Stimulated activated CD4-positive, alpha-beta T cell treated with anti-CD3 and anti-CD28 coated beads, Interleukin-2, amount 100 ng/mL, for 24 hours (primary cell): ENCODE results near the gene ALG9.

Source experiments
- DNase-seq, 2 donors: peaks; one replicate each; pipeline ENCODE4 v3.0.0-alpha.2; 2020

Gene ALG9

DNA sequence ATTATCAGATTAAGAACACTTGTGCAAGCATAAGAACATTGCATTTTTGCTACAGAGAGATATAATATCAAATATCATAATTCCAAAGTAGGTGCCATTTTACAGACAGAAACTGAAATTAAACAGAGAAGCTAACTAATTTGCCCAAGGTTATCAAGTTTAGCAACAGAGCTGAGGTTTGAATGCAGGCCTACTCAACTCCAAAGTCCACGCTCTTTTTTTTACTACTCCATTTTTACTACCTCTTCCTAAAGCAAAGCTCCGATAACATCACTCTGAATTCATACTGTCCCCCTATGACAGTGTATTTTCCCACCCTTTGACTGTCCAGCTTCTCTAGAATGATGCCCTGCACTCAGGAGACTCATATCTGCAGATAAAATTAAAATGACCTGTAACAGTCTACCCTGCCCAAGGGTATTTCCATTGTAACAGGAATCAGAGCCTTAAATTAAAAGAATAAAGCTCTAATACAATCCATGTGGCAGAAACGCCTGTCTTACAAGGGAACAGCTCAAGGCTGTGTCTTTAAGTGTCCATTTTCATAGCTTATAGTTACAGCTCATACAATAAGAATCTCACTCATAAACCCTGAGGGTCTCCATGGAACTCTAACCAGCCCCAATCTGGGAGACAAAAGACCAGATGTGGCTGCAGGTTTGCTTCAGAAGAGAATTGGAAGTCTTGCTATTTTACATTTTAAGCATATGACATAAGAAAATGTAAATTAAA, 36.8 kb downstream of the ALG9 start:
- DNase-seq = no peak

DNA sequence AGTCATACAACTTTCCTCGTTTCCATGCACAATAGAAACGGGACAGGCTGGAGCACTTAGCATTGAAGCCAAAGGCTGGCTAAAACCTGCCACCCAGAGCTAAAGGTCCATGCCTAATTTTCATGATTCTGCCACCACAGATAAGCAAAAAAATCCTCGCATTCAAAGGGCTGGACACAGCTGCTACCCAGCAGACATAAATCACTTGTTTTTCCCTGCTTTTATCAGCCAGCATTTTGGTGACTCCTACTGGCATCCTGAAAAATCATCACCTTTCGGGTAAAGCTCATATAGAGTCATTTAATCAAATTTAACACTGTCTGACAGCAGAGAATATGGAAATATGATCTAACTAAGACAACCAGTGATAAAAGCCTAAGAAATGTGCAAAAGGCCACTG, 37.9 kb downstream of the ALG9 start:
- DNase-seq = no peak

DNA sequence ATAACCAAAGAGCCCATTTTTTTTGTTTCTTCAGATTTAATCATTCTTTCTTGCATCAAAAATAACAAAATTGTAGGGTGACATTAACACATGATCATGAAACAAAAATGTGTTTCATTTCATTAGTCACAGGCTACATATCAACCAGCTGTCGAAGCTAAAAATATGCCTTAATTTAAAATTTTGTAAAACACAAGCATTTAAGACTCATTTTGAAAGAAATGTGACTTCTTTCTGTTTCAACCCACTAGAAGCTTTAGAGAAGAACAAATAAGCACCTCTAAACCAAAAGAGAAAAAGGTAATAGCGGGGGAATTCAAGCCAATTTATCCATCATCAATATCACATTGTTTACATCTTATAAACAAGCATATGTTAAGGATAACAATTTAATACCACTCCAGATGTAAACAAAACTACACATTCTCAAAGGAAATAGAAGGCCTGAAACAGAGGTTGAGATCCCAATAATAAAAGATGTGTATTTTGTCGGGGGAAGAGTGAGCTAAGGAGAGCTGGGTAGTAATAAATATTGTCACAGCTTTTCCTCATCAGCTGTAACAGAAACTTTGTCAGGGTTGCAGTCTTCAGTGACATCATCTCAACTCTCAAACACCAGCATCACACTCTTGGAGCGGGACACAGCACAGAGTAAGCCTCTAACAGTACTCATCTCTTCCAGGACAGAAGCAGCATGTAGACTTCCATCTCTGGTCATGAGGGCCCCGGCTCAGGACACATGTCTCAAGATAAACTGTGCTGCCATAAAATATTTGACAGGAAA, 42.0 kb downstream of the ALG9 start:
- DNase-seq = no peak

DNA sequence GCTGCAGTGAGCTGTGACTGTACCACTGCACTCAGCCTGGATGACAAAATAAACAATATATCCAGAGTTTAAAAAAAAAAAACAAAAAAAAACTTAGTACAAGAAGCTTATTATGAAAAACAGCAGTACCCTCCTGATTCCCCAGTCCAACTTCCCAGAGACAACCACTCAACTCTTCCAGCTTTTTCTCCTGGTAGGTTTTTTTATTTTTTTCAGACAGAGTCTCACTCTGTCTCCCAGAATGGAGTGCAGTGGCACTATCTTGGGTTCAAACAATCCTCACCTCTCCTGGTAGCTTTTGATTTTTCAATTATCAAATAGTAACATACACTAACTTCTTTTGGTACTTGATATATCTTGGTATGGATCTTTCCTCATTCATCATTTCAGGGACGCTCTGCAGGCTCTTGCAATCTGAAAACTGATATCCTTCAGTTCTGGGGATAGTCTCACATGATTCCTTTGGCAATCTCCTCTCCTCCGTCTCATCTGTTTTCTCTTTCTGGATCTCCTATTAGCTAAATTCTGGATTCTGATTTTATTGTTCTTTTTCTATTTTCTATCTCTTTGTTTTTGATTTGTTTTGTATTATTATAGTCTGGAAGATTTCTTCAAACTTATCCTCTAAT, 44.9 kb downstream of the ALG9 start:
- no peak for DNase-seq

DNA sequence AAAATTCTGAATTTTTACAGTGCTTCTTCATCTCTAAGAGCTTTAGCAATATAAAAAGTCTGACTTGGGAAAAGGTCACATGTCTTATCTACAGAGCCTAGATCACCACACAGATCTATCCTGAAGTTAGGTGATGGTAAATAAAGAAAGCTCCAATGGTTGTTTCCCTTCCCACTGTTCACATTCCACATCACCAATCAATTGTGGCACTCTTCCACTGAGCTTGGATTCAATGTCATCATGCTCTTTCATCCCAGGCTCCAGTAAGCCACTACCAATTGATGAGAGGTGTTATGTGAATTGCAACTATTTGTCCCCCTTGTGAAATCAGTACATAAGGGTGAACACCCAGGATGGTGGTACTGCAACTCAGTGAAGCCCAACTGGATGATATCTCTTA, 47.8 kb downstream of the ALG9 start:
- no peak for DNase-seq

DNA sequence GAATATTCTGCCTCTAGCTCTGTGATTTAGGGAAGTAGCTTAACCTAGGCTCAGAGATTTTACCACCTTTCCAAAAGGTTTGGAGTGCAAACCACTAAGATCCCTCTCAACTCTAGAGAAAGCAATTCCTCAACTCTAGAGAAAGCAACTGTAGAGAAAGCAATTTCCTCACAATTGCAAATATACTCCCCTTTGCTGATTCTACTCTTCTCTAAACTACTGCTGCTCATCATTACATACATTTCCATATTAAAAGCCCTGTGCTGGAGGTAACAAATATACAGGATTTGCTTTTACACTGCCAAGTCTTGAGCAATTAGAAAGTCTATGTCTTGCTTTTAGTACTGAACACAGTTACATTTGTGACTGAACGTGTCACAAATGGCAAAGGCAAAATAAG, 48.2 kb downstream of the ALG9 start:
- DNase-seq = no peak

DNA sequence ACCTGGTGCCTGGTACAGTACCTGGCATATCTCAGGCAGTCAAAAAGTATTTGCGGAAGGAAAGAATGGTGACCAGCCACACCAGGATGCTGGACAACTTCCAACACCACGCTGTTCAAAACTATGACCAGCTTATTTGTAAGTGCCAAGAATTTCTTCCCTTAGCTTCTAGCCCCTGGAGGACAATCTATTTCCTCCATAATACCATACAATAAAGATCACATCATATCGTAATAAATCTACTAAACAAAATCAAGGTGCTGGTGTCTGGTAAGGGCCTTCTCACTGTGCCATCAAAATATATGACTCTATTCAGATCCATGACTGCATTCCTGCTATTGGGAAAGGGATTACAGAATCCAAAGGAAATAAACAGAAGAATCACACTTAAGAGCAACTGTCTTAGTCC, 51.5 kb downstream of the ALG9 start:
- DNase-seq = no peak

DNA sequence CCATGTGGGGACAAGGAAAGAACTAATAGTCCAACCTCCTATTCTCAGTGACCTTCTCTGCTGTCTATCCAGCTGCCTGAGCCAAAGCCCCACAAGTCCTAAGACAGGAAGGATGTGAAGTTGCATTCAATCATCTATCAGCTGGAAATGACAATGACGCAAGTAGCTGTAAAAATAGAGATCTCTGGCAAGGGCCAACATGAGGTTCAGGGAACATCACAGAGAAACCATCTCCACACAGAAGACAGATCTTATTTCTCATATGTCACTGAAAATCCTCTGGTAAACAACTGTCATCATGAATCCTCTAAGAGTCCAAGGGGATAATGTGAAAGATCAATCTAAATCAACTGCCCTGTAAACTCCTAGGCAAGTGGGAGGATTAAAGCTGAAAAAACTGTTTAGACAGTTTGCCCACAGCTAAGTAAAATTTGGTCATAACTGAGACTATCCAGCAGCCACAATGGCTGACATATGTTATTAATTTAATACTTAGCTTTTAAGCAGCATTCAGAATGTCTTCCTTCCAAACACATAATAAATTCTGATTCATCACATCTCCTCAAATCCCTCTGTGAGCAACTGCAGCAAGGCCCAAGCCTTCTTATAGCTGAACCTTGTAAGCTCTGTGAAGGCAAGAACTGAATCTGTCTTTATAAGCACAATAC, 52.1 kb downstream of the ALG9 start:
- no peak for DNase-seq

DNA sequence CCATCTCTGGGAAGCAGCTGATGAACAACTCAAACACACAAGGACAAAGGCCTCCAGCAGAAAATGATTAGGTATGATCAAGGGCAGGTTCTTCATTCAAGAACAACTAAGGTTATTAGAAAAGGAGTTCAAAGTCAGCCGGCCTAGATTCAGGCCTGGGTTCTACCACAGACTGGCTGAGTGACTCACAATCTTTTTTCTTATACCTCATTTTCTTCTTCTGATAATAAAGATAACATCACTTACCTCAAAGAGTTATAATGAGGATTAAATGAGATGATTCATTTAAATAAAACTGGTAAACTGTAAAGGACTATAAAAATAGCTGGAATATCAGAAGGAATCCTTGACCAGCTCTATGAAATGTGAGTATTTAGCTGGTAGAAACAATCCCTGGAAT, 55.9 kb downstream of the ALG9 start:
- DNase-seq = no peak

DNA sequence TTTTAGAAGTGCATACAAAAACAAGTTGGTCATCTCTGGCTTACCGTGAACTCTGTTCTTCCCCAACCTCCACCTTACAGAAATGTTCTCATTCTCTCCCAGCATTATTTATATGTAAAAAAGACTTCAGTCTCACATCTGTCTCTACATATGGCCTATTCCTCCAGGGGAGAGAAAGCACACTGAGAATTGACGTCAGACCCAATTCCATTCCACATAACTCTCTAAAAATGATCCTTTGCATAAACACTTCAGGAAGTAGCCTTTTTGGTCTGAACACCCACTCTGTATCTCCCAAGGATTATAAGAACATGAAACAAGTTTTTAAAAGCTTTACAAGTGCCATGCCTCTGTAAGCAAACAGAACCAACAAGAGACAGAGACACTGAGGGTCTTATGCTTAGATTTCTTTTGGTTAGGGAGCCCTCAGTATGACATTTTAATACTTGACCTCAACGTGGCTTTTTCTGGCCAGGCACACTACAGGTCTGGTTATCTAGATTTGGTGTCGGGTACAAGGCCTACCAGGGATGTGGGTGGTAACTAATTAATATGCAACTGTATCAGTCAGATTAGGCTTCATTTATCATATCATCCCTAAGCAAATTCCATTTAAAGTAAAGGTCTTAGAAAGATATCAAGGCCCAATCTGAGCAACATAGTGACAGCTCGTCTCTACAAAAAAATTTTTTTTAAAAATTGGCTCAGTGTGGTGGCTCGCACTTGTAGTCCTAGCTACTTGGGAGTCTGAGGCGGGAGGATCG, 56.6 kb downstream of the ALG9 start:
- DNase-seq = no peak

DNA sequence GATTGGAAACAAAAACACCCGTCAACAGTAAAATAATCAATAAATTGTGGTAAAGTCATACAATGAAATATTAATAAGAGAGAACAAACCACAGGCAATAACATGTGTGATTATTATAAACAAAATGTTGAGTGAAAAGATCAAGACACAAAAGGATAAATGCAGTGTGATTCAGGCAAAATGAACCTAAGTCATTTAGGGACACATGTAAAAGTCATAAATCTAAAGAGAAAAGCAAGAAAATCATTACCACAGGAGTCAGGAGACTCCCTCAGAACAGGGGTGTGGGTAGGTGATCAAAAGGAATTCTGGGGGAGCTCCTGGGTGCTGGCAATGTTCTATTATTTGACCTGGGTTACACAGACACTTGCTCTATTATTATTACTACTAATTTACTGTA, 57.3 kb downstream of the ALG9 start:
- DNase-seq = no peak

DNA sequence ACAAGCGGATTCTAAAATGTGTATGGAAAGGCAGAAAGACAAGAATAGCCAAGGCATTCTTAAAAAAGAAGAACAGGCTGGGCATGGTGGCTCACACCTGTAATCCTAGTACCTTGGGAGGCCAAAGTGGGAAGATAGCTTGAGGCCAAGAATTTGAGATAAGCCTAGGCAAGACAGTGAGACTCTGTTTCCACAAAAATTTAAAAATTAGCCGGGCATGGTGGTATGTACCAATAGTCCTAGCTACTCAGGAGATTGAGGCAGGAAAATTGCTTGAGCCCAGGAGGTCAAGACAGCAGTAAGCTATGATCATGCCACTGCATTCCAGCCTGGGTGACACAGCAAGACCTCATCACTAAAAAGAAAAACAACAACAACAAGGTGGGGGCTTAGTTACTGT, 59.2 kb downstream of the ALG9 start:
- no peak for DNase-seq

DNA sequence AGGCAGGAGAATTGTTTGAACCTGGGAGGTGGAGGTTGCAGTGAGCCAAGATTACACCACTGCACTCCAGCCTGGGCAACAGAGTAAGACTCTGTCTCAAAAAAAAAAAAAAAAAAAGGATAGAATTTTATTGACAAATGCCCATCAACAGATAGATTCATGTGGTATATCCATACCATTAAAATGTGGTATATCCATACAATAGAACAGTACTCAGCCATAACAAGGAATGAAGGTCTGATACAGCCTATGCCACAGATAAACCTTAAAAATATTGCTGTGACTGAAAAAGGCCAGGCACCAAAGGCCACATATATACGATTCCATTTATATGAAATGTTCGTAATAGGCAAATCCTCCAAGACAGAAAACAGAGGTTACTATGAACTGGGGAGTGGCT, 59.9 kb downstream of the ALG9 start:
- no peak for DNase-seq

DNA sequence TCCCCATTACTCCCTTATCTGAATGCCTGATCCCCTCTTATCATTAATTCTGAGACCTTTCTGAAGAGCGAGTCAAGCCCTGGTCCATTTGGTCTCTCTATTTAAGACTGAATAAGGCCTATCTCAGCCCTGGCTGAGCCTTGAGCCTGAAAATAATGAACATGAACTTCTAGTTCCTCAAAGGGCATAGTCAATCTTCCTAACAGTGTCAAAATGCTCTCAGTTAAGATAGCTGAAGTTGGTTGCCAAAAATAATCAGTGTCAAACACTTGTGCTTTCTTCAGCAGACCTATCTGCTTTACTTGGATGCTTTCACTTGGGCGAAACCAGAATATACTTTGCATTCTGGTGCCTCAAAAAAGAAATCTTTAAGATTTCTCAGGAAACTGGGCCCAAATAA, 62.5 kb downstream of the ALG9 start:
- no peak for DNase-seq

DNA sequence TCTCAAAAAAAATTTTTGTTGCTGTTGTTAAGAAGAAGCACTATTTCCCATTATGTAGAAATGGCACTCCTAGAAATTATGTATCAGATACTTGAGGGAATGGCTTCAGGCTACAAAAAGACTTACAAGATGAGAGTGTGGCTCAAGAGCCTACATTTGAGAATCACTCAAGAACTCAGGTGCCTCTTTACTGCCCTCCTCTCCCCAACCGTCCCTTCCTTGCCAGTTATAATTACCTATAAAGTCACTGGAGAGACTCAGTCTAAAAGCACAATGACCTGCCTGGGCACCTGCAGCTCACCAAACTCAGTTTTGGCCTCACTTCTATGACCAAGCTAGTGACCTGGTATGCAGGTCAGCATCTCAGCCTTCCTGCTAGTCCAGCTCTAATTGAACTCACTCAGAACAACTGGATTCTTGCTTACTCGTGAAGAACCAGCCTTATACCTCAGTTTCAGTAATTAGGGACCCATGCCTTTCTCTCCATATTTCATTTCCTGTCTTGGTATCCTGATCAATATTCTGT, 63.3 kb downstream of the ALG9 start:
- no peak for DNase-seq

DNA sequence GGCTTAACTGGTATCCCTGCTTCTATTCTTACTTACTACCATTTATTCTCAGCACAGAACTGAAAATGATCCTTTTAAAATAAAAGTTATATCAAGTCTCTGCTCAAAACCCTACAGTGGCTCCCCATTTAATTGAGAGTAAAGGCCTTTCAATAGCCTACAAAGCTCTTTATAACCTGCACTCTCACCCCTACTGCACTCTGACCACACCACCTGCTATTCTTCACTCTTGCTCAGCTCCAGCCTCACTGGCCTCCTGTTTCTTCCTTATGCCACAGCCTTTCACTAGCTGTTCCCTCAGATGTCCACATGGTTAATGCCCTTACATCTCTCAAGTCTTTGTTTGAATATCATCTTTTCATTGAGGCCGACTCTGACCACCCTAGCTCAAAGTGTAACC, 64.3 kb downstream of the ALG9 start:
- DNase-seq = no peak

DNA sequence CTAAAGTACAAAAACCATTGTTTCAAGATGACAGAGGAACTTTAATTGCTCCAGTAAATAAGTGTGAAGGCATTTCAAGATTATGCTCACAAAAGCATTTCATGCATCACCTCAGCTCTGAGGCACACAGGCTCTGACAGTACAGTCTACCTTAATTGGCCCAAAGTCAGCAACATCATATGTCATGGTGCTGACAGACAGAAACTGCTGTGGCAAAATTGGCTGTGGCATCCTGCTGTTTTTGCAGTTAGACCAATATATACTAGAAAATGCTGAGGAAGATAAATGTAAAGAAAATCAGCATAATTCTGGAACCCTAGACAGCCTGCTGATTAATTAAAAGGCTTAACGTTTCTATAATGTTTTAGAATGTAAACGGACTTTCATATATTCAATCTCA, 70.2 kb downstream of the ALG9 start:
- no peak for DNase-seq

DNA sequence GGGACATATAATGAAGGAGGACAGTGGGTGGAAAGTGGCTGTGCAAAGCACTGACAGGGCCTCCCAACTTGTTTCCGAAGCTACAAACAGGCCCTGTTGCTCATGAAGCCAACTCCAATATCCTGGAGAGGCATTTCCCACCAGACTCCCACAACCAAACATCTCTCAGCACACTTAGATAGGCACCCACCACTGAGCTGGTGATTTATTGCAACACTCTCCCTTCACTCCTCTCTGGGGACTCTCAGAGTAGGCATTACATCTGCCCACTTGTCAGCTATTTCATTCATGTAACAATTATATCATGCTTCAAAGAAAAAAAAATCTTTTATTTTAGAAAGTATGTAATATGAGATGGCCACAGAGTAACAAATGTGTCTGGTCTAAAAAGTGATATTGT, 73.1 kb downstream of the ALG9 start:
- DNase-seq = no peak

DNA sequence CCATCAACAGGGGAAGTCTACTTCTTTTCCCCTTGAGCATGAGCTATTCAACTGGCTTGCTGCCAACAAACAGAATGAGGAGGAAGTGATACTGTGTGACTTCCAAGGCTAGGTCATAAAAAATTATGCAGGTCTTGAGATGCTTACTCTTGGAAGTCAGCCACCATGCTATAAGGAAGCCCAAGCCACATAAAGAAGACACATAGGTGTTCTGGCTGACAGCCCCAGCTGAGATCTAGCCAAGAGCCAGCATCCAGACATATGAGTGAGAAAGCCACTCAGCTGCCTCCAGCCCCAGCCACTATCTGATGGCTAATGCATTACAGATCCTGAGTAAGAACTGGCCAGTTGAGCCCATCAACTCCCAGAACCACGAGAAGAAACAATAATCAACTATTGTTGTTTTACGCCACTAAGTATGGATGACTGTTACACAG, 74.2 kb downstream of the ALG9 start:
- no peak for DNase-seq

DNA sequence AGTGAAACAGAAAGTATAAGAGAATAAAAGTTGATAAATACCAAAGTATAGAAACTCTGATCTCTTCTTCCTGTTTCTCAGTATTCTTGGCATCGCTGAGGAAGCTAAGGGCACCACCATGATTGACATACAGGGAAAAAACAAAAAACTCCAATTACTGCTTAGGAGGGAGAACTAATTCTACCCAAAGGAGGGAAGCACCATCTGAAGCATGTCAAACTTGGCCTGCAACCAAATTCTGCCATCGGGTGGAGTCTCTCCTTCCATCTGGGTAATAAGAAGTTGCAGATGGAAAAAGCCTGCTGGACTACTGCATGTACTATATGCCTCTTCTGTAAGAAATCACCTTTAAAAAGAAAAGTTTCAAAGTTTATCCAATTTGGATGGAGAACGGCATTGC, 74.7 kb downstream of the ALG9 start:
- DNase-seq = no peak

DNA sequence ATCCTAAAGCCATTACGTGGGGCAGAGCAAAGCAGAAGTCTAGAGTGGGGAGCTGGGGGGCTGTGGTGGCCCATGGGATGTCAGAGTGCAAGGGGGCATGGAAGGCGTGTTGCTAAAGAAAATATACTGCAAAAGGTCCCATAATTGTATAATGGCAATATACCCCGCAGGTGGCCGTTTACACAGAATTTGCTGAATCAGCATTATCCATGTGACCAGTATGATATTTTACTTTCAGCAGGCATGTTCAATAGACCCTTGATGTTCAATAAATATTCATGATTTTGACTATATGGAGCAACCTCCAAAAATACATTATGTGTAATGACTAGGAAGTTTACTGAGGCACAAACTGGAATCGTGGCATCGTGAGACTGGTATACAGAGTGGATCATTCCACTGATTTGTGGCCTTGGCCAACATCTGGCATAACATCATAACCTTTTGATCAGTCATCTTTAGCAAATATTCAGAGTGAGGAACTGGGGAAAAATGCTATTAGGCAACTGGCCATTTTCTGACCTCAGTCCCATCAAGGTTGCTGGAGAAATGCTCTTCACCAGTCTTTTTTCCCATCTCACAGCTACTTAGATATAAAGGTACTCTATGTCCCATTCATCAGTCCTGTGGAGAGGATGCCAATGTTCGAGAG, 75.9 kb downstream of the ALG9 start:
- DNase-seq = no peak

DNA sequence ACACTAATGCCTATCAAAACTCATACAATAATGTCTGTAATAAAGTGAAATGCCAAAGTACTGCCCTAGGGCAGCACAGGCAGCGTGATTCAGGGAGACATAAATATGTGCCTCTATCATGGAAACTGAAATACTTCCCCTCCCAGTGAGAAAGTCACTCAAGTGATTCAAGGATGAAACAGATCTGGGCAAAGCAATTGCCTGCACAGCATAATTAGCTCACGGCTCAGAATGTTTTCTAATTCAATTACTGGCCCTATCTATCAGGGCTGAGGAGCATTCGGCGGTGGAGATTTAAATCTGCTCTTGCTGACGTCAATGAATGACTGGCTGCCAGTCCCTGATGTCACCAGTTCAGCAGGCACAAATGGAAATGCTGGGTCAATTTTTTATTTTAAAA, 77.5 kb downstream of the ALG9 start:
- DNase-seq = no peak
